ENCODE data around the gene IP6K1. TPM values are rescaled to one million over a fixed set of nuclear protein-coding genes. Genes with fewer than 3 reads are reported as not detected.
"Not testable (repeated sequence)": the region's sequence is repeated elsewhere in the genome, so short reads cannot be mapped to it uniquely, and the experiment has no call there.

IP6K1 gene
- total and polyA plus RNA-seq, 4 donors: 9.4 to 40.2 (median 28.0) TPM

DNA sequence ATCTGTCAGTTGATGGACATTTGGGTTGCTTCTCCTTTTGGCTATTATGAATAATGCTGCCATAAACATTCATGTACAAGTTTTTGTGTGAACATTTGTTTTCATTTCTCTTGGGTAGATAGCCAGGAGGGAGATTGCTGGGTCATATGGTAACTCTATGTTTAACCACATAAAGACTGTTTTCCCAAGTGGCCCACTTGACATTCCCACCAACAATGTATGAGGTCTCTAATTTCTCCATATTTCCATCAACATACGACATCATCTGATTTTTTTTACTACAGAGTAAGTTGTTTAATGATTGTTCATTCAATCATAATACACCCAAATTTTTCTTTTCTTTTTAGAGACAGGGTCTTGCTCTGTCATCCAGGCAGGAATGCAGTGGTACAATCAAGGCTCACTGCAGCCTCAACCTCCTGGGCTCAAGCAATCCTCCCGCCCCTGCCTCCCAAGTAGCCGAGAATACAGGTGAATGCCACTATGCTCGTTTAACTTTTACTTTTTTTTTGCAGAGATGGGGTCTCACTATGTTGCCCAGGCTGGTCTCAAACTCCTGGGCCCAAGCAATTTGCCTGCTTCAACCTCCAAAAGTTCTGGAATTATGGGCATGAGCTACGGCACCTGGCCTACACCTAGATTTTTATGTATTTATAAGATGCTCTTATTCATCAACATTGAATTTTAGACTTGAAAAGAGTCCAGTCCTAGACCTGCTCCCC, 6.8 kb downstream of the IP6K1 start:
- WGBS, 2 donors: 88 to 92% methylated on average over 5 of the region's 5 CpGs
- Histone ChIP-seq H3K4me3 (ENCODE audit: low read length in 2 of 2) (no peak overlapping the region), H3K9me3 (ENCODE audit: control insufficient read depth, low read length) (no peaks in the 10 kb centered on the region), H3K36me3 (ENCODE audit: control insufficient read depth in 1 of 2, insufficient read depth in 2 of 2, low read length in 1 of 2) (peaks cover 0 to 3% of the 10 kb centered on the region in 2 donors), H3K27me3 (ENCODE audit: control insufficient read depth in 1 of 2, insufficient read depth in 2 of 2, low read length in 1 of 2) (no peaks in the 10 kb centered on the region), H3K27ac (ENCODE audit: low read depth in 1 of 2, low read length in 2 of 2) (no peak overlapping the region), H3K4me1 (ENCODE audit: control insufficient read depth in 1 of 2, insufficient read depth in 2 of 2, low read length in 2 of 2) (no peaks in the 10 kb centered on the region)
- DNase-seq (no peak), ATAC-seq (ENCODE audit: low FRiP score) (no peak)
- intact Hi-C loops (cut with DNase I): loop anchor here in 1 of 2 donors (10.0 kb wide), 1 partner anchor 55 kb away; the partner anchor contains the start of gene GMPPB

DNA sequence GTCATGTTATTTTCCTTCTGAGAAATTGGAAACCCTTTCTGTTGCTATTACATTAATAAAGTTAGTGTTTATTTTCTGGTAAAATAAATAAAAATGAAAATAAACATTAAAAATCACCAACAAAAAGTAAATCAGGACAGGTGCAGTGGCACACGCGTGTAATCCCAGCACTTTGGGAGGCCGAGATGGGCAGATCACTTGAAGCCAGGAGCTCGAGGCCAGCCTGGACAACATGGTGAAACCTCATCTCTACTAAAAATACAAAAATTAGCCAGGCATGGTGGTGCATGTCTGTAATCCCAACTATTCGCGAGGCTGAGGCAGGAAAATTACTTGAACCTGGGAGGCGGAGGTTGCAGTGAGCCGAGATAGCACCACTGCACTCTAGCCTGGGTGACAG, 10.2 kb downstream of the IP6K1 start:
- H3K4me3 ChIP-seq (ENCODE audit: low read length in 2 of 2); H3K9me3 ChIP-seq (ENCODE audit: control insufficient read depth, low read length); intact Hi-C loops (cut with DNase I); H3K27ac ChIP-seq (ENCODE audit: low read depth in 1 of 2, low read length in 2 of 2); ATAC-seq (ENCODE audit: low FRiP score); H3K4me1 ChIP-seq (ENCODE audit: control insufficient read depth in 1 of 2, insufficient read depth in 2 of 2, low read length in 2 of 2); DNase-seq; H3K27me3 ChIP-seq (ENCODE audit: control insufficient read depth in 1 of 2, insufficient read depth in 2 of 2, low read length in 1 of 2); H3K36me3 ChIP-seq (ENCODE audit: control insufficient read depth in 1 of 2, insufficient read depth in 2 of 2, low read length in 1 of 2): not testable (repeated sequence)
- 89 to 92% methylated on average over 8 of the region's 8 CpGs for WGBS, 2 donors

DNA sequence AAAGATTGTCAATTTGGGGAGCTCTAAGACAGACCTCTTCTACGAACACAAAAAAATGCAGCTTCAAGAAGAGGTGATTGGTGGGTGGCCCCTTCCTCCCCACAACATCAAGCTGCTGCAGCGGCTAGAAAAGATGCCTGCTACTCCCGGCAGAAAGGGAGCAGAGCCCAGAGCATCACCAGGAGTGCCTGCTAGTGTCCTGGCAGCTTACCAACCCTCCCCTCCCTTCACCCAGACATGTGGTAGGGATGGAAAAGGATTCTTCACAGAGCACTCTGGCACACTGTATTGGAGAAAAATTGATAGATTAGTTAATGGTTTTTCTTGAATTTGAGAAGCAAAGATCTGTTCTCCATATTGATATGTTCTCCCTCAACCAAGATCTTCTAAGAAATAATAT, 10.8 kb downstream of the IP6K1 start:
- no peak overlapping the region for H3K27ac ChIP-seq (ENCODE audit: low read depth in 1 of 2, low read length in 2 of 2)
- H3K9me3 ChIP-seq (ENCODE audit: control insufficient read depth, low read length): no peaks in the 10 kb centered on the region
- DNase-seq (no peak), ATAC-seq (ENCODE audit: low FRiP score) (no peak)
- WGBS, 2 donors: 53 to 68% methylated on average over 3 of the region's 3 CpGs
- H3K27me3 ChIP-seq (ENCODE audit: control insufficient read depth in 1 of 2, insufficient read depth in 2 of 2, low read length in 1 of 2): no peaks in the 10 kb centered on the region
- no peaks in the 10 kb centered on the region for H3K4me1 ChIP-seq (ENCODE audit: control insufficient read depth in 1 of 2, insufficient read depth in 2 of 2, low read length in 2 of 2)
- H3K36me3 ChIP-seq (ENCODE audit: control insufficient read depth in 1 of 2, insufficient read depth in 2 of 2, low read length in 1 of 2): no peaks in the 10 kb centered on the region
- intact Hi-C loops (cut with DNase I): no loop called here
- no peak overlapping the region for H3K4me3 ChIP-seq (ENCODE audit: low read length in 2 of 2)

DNA sequence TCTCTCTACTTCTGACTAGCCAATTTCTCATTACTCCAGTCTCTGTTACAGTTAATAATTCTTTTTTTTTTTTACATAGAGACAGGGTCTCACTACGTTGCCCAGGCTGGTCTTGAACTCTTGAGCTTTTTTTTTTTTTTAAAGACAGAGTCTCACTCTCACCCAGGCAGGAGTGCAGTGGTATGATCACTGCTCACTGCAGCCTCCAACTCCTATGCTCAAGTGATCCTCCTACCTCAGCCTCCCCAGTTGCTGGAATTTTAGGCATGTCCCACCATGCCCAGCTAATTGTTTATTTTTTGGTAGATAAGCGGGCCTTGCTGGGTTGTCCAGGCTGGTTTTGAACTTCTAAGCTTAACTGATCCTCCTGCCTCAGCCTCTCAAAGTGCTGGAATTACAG, 13.6 kb downstream of the IP6K1 start:
- Histone ChIP-seq H3K27ac (ENCODE audit: low read depth in 1 of 2, low read length in 2 of 2) (no peak overlapping the region), H3K9me3 (ENCODE audit: control insufficient read depth, low read length) (no peaks in the 10 kb centered on the region), H3K27me3 (ENCODE audit: control insufficient read depth in 1 of 2, insufficient read depth in 2 of 2, low read length in 1 of 2) (no peaks in the 10 kb centered on the region), H3K4me1 (ENCODE audit: control insufficient read depth in 1 of 2, insufficient read depth in 2 of 2, low read length in 2 of 2) (no peaks in the 10 kb centered on the region), H3K36me3 (ENCODE audit: control insufficient read depth in 1 of 2, insufficient read depth in 2 of 2, low read length in 1 of 2) (peaks cover 0 to 2% of the 10 kb centered on the region in 2 donors), H3K4me3 (ENCODE audit: low read length in 2 of 2) (no peak overlapping the region)
- 97% methylated on average over 2 of the region's 2 CpGs for WGBS, 2 donors
- DNase-seq (no peak), ATAC-seq (ENCODE audit: low FRiP score) (no peak)
- intact Hi-C loops (cut with DNase I): no loop called here

DNA sequence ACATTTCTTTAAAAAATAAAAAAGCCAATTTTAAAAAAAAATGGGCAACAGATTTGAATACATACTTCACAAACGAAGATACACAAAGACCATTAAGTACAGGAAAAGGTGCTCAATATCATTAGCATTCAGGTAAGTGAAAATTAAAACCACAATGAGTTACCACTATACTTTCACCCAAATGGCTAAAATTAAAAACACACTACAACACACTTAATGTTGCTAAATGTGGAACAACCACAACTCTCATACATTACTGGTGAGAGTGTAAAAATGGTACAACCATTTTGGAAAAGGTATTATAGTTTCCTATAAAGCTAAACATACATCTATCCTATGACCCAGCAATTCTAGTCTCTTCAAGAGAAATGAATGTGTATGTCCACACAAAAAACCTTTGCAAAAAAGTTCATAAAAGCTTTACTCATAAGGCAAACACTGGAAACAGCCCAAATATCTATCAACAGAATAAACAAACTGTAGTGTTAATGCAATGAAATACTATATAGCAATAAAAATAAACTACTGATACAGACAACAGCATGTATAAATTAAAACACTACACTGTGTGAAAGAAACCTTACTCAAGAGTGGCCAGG, 14.9 kb downstream of the IP6K1 start:
- no peak overlapping the region for H3K27ac ChIP-seq (ENCODE audit: low read depth in 1 of 2, low read length in 2 of 2)
- H3K4me1 ChIP-seq (ENCODE audit: control insufficient read depth in 1 of 2, insufficient read depth in 2 of 2, low read length in 2 of 2): no peaks in the 10 kb centered on the region
- no peaks in the 10 kb centered on the region for H3K9me3 ChIP-seq (ENCODE audit: control insufficient read depth, low read length)
- H3K4me3 ChIP-seq (ENCODE audit: low read length in 2 of 2): no peak overlapping the region
- ATAC-seq (ENCODE audit: low FRiP score) (no peak), DNase-seq (no peak)
- 85 to 91% methylated on average over 1 of the region's 1 CpG for WGBS, 2 donors
- peaks cover 0 to 2% of the 10 kb centered on the region in 2 donors for H3K36me3 ChIP-seq (ENCODE audit: control insufficient read depth in 1 of 2, insufficient read depth in 2 of 2, low read length in 1 of 2)
- H3K27me3 ChIP-seq (ENCODE audit: control insufficient read depth in 1 of 2, insufficient read depth in 2 of 2, low read length in 1 of 2): no peaks in the 10 kb centered on the region
- intact Hi-C loops (cut with DNase I): no loop called here

DNA sequence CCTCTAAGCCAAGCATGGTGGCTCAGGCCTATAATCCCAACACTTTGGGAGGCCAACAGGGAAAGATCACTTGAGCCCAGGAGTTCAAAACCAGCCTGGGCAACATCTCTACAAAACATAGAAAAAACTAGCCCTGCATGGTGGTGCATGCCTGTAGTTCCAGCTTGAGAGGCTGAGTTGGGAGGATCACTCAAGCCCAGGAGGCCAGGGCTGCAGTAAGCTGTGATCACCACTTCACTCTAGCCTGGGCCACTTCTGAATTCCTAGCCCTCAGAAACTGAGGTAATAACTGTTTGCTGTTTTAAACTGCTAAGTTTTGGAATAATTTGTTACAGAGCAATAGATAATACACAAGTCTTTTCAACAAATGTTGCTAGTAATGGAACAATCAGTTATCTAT, 16.4 kb downstream of the IP6K1 start:
- Histone ChIP-seq H3K36me3 (ENCODE audit: control insufficient read depth in 1 of 2, insufficient read depth in 2 of 2, low read length in 1 of 2) (peaks cover 0 to 2% of the 10 kb centered on the region in 2 donors), H3K4me1 (ENCODE audit: control insufficient read depth in 1 of 2, insufficient read depth in 2 of 2, low read length in 2 of 2) (no peaks in the 10 kb centered on the region), H3K9me3 (ENCODE audit: control insufficient read depth, low read length) (no peaks in the 10 kb centered on the region), H3K27me3 (ENCODE audit: control insufficient read depth in 1 of 2, insufficient read depth in 2 of 2, low read length in 1 of 2) (no peaks in the 10 kb centered on the region), H3K27ac (ENCODE audit: low read depth in 1 of 2, low read length in 2 of 2) (no peak overlapping the region), H3K4me3 (ENCODE audit: low read length in 2 of 2) (no peak overlapping the region)
- no peak for ATAC-seq (ENCODE audit: low FRiP score)
- intact Hi-C loops (cut with DNase I): no loop called here
- no peak for DNase-seq

DNA sequence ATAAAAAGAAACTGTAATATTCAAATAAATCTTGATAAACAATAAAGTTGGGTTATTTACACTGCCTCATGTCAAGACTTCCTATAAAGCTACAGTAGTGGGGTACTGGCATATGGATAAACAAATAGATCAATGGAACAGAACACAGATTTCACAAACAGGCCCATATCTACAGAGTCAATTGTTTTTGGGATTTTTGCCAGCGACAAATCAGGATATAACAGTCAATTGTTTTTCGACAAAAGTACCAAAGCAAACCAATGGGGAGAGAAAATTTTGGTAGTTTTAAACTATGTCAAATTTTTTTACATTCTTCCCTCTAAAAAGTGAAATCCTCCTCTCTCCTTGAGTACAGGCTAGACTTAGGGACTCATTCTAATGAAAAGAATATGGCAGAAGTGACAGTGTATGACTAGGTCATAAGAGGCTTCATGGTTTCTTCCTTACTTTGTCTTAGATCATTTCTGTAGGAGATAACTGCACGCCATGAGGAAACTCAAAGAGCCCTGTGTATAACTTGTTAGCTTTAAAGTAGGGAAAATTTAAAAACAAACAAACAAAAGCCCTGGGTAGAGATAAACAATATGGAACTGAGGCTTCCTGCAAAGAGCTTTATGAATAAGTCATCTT, 16.9 kb downstream of the IP6K1 start:
- H3K4me1 ChIP-seq (ENCODE audit: control insufficient read depth in 1 of 2, insufficient read depth in 2 of 2, low read length in 2 of 2): no peaks in the 10 kb centered on the region
- ATAC-seq (ENCODE audit: low FRiP score) (no peak), DNase-seq (no peak)
- peaks cover 0 to 3% of the 10 kb centered on the region in 2 donors for H3K36me3 ChIP-seq (ENCODE audit: control insufficient read depth in 1 of 2, insufficient read depth in 2 of 2, low read length in 1 of 2)
- H3K27me3 ChIP-seq (ENCODE audit: control insufficient read depth in 1 of 2, insufficient read depth in 2 of 2, low read length in 1 of 2): no peaks in the 10 kb centered on the region
- 95 to 97% methylated on average over 3 of the region's 3 CpGs for WGBS, 2 donors
- intact Hi-C loops (cut with DNase I): no loop called here
- H3K9me3 ChIP-seq (ENCODE audit: control insufficient read depth, low read length): no peaks in the 10 kb centered on the region
- H3K4me3 ChIP-seq (ENCODE audit: low read length in 2 of 2): no peak overlapping the region
- H3K27ac ChIP-seq (ENCODE audit: low read depth in 1 of 2, low read length in 2 of 2): no peak overlapping the region

DNA sequence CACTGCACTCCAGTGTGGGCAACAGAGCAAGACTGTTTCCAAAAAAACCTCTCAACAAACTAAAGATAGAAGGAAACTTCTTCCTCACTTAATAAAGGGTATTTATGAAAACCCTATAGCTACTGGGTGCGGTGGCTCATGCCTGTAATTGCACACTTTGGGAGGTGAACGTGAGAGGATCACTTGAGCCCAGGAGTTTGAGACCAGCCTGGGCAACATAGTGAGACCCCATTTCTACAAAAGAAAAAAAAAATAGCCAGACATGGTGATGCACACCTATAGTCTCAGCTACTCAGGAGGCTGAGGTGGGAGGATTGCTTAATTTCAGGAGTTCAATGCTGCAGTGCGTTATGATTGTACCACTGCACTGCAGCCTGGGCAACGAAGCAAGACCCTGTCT, 22.4 kb downstream of the IP6K1 start:
- intact Hi-C loops (cut with DNase I): no loop called here
- Histone ChIP-seq H3K4me3 (ENCODE audit: low read length in 2 of 2) (no peak overlapping the region), H3K27ac (ENCODE audit: low read depth in 1 of 2, low read length in 2 of 2) (no peak overlapping the region), H3K36me3 (ENCODE audit: control insufficient read depth in 1 of 2, insufficient read depth in 2 of 2, low read length in 1 of 2) (peaks cover 0 to 1% of the 10 kb centered on the region in 2 donors), H3K9me3 (ENCODE audit: control insufficient read depth, low read length) (no peaks in the 10 kb centered on the region), H3K27me3 (ENCODE audit: control insufficient read depth in 1 of 2, insufficient read depth in 2 of 2, low read length in 1 of 2) (no peaks in the 10 kb centered on the region), H3K4me1 (ENCODE audit: control insufficient read depth in 1 of 2, insufficient read depth in 2 of 2, low read length in 2 of 2) (no peaks in the 10 kb centered on the region)
- no peak for ATAC-seq (ENCODE audit: low FRiP score)
- WGBS, 2 donors: 92 to 97% methylated on average over 4 of the region's 4 CpGs
- no peak for DNase-seq

DNA sequence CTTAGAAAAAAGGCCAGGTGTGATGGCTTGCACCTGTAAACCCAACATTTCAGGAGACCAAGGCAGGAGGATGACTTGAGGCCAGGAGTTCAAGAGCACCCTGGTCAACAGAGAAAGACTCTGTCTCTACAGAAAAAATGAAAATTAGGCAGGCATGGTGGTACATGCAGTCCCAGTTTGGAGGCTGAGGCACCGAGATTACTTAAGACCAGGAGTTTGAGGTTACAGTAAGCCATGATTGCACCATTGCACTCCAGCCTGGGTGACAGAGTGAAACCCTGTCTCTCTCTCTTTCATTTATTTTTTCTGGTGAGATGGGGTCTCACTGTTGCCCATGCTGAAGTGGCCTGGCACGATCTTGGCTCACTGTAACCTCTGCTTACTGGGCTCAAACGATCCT, 24.7 kb downstream of the IP6K1 start:
- Histone ChIP-seq H3K36me3 (ENCODE audit: control insufficient read depth in 1 of 2, insufficient read depth in 2 of 2, low read length in 1 of 2) (peaks cover 0 to 1% of the 10 kb centered on the region in 2 donors), H3K4me3 (ENCODE audit: low read length in 2 of 2) (no peak overlapping the region), H3K9me3 (ENCODE audit: control insufficient read depth, low read length) (no peaks in the 10 kb centered on the region), H3K27ac (ENCODE audit: low read depth in 1 of 2, low read length in 2 of 2) (no peak overlapping the region), H3K4me1 (ENCODE audit: control insufficient read depth in 1 of 2, insufficient read depth in 2 of 2, low read length in 2 of 2) (no peaks in the 10 kb centered on the region), H3K27me3 (ENCODE audit: control insufficient read depth in 1 of 2, insufficient read depth in 2 of 2, low read length in 1 of 2) (no peaks in the 10 kb centered on the region)
- no peak for DNase-seq
- intact Hi-C loops (cut with DNase I): no loop called here
- 93% methylated on average over 3 of the region's 3 CpGs for WGBS, 2 donors
- no peak for ATAC-seq (ENCODE audit: low FRiP score)

Measured in aorta (tissue), 5 donors.